ENCODE data around the gene HOXC13.

HOXC13 gene

GRCh38 chr12:53971129-53971528, 32.5 kb downstream of the HOXC13 start:
- DNase-seq, result no peak

- DNase-seq, result no peak
Observed at GRCh38 chr12:53971686-53972085, 33.1 kb downstream of the HOXC13 start.

- no peak for DNase-seq
Observed at GRCh38 chr12:53972152-53972702, 33.6 kb downstream of the HOXC13 start.

GRCh38 chr12:53972722-53973235, 34.1 kb downstream of the HOXC13 start, which contains the start of gene HOXC11:
Gene HOXC11 (plus strand): TSS chr12:53973126. CDS start chr12:53973242, 116 bp downstream.
- DNase-seq, result no peak

- no peak for DNase-seq
Observed at GRCh38 chr12:53973236-53974042, 34.8 kb downstream of the HOXC13 start.

GRCh38 chr12:53974084-53975063, 35.7 kb downstream of the HOXC13 start, which contains the start of gene HOTAIR:
Gene HOTAIR (minus strand): TSS chr12:53974954.
- DNase-seq, result peak; percentile 27

- no peak for DNase-seq
Observed at GRCh38 chr12:53975064-53975471, 36.4 kb downstream of the HOXC13 start.

GRCh38 chr12:53975479-53976152, 37.0 kb downstream of the HOXC13 start:
- DNase-seq, result no peak

GRCh38 chr12:53976172-53976822, 37.7 kb downstream of the HOXC13 start:
- no peak for DNase-seq

- no peak for DNase-seq
Observed at GRCh38 chr12:53976823-53977595, 38.4 kb downstream of the HOXC13 start.

GRCh38 chr12:53977596-53978445, 39.2 kb downstream of the HOXC13 start:
- no peak for DNase-seq

GRCh38 chr12:53978477-53979356, 40.1 kb downstream of the HOXC13 start:
- no peak for DNase-seq

- no peak for DNase-seq
Observed at GRCh38 chr12:53980104-53980801, 41.6 kb downstream of the HOXC13 start.

- no peak for DNase-seq
Observed at GRCh38 chr12:53980802-53981496, 42.3 kb downstream of the HOXC13 start.

GRCh38 chr12:53981634-53982565, 43.3 kb downstream of the HOXC13 start:
- DNase-seq, result no peak

All from MV-4-11 (cell line).